PFSK-1 (cell line): ENCODE data around the gene MYH9.

Source experiments
- POLR2AphosphoS5 ChIP-seq: IDR thresholded peaks from 2 replicates; pipeline ENCODE4 v1.6.1; 2012; ENCODE audit warnings: low read depth, mild to moderate bottlenecking, control low read depth, low read length, moderate library complexity
- TAF1 ChIP-seq: IDR thresholded peaks from 2 replicates; pipeline ENCODE4 v1.6.1; 2012; ENCODE audit warnings: low read length, control low read depth, borderline replicate concordance; ENCODE audit not compliant: insufficient read depth

GRCh38 chr22:36378869-36379217 lies 8.9 kb downstream of the MYH9 start:
- TF ChIP-seq TAF1 = no peak
- no peak for TF ChIP-seq POLR2AphosphoS5
